ENCODE results near the gene DPM3.

The DPM3 gene

GRCh38 chr1:155179112-155180031 is 39.0 kb upstream of the DPM3 start:
- DNase-seq (ENCODE audit: low read depth) = no peak
- TF ChIP-seq CTCF (IDR thresholded peaks at IDR 0.05; ENCODE audit: low read length, missing control alignments) = no peak
- H3K4me3 ChIP-seq (replicated peaks; ENCODE audit: low read depth, low read length) = no peak overlapping the region

- H3K4me3 ChIP-seq (replicated peaks; ENCODE audit: low read depth, low read length) = no peak overlapping the region
- TF ChIP-seq CTCF (IDR thresholded peaks at IDR 0.05; ENCODE audit: low read length, missing control alignments) = no peak
- no peak for DNase-seq (ENCODE audit: low read depth)
Observed at GRCh38 chr1:155178441-155179111, 38.2 kb upstream of the DPM3 start.

DNA sequence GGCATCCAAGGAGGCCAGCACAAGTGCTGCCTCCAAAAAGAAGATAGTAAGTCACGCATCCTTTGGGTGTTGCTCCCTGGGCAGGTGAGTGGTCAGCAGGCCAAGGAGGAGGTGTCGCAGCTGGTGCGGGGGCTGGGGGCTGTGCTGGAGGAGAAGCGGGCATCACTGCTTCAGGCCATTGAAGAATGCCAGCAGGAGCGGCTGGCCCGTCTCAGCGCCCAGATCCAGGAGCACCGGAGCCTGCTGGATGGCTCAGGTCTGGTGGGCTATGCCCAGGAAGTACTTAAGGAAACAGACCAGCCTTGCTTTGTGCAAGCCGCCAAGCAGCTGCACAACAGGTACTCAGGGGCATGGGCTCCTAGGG is 37.6 kb upstream of the DPM3 start:
- no peak for DNase-seq (ENCODE audit: low read depth)
- TF ChIP-seq CTCF (IDR thresholded peaks at IDR 0.05; ENCODE audit: low read length, missing control alignments) = no peak
- no peak overlapping the region for H3K4me3 ChIP-seq (replicated peaks; ENCODE audit: low read depth, low read length)

GRCh38 chr1:155177192-155177917 is 37.0 kb upstream of the DPM3 start:
- DNase-seq (ENCODE audit: low read depth) = no peak
- no peak overlapping the region for H3K4me3 ChIP-seq (replicated peaks; ENCODE audit: low read depth, low read length)
- no peak for TF ChIP-seq CTCF (IDR thresholded peaks at IDR 0.05; ENCODE audit: low read length, missing control alignments)

GRCh38 chr1:155176544-155177071 is 36.3 kb upstream of the DPM3 start:
- H3K4me3 ChIP-seq (replicated peaks; ENCODE audit: low read depth, low read length) = no peak overlapping the region
- DNase-seq (ENCODE audit: low read depth) = peak; percentile 78
- TF ChIP-seq CTCF (IDR thresholded peaks at IDR 0.05; ENCODE audit: low read length, missing control alignments) = peak; percentile 98

GRCh38 chr1:155175927-155176371 is 35.6 kb upstream of the DPM3 start:
- no peak for DNase-seq (ENCODE audit: low read depth)
- H3K4me3 ChIP-seq (replicated peaks; ENCODE audit: low read depth, low read length) = no peak overlapping the region
- no peak for TF ChIP-seq CTCF (IDR thresholded peaks at IDR 0.05; ENCODE audit: low read length, missing control alignments)

All from fibroblast of pulmonary artery (primary cell).